ENCODE measurements around the gene ARFGAP2. TPM values are rescaled to one million over a fixed set of nuclear protein-coding genes. Genes with fewer than 3 reads are reported as not detected.
A peak's percentile ranks its signal among the peaks of the same experiment; 100 is the strongest.

ARFGAP2 gene
- polyA plus RNA-seq, 1 donor = 88.0 TPM

DNA sequence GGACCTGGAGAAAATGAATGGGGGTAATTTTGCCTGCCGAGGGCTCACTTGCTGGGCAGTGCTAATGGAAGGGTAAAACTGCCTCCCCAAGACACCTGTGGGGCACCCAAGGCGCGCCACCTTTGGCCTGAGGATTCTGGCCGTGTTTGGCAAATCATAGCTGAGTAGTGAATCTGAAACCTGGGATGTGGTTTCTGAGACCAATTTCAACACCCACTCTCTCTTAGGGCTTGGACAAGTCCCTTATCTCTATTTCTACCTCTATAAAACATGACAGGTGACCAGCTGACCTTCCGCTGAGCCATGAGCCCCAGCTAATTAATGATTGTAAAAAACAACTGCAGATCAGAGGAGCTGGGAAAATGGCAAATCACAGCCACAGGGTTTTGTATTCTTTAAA, 11.0 kb upstream of the ARFGAP2 start:
- no peak for DNase-seq (ENCODE audit: low read depth)

DNA sequence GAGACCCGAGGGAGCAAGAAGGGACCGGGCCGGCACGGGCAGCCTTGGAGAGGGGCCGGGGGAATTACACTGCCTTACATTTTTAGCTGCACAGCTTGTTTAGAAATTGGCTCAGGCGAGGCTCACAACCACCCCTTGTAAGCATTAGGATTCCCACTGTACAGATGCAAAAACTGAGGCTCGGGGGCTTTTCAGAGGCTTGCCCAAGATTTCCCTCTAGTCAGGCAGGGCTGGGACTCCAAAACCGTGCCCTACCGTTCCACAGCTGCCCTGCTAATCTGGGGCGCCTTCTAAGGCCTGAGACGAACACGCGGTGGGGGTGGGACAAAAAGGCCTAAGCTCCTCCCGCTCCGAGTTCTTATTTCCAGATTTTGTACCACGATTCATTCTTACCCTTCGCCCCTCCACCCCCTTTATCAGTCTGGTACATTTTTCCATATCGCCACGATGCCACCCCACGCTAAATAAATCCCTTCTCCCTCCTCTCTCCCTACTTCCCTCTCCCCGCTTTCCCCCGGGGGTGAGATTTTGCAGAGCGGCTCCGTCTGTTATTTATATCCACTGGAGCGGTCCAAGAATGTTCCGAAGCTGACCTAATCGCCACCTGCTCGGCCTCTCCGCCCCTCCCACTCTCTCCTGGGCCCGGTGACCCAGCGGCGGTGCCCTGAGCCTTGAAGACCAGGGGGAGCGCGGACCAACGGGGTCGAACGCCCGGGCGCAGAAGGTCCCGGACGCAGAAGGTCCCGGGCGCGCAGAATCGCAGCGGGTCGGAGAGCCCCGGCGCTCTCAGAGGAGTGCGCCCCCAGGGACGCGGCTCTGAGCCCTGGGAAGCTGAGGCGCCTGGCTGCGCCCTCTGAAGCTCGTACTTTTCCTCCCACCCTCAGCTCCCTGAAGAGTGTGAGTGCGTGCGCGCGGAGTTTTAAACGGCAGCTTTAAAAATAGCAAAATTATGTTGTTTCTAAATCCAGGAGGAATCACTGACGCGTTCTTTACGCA, 10.3 kb upstream of the ARFGAP2 start:
- peak; percentile 56 for DNase-seq (ENCODE audit: low read depth)

DNA sequence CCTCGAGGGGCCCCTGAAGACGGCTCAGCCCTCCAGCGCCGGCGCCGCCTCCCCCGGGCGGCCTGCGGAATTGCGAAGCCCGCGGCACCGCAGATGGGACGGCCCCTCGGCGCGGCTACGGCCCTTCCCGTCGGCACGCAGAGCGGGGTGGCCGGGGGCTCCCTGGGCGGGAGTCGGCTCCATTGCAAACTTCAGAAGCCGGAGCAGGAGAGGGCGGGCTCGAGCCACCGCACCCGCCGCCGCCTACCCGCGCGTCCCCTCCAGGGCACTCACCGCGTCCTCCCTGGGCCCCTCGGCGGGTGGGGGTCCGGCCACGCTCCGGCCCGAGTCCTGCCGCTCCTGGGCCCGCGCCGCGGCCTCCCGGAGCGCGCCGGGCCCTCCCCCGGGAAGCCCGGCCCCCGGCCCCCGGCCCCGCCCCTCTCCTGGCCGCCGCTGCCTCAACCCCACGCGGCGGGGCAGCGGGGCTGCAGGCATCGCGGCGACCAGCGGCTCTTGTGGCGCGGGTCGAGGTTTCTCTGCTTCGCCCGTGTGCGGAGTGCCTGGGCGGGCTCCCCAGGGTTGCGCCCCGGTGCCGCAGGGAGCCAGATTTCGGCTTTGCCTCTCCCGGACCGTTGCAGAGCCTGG, 9.5 kb upstream of the ARFGAP2 start, which contains the start of gene PACSIN3:
TSS of gene PACSIN3 (minus strand) at position 359 of the 624 bp plus-strand sequence. CDS start 3,707 bp downstream, outside the sequence.
- no peak for DNase-seq (ENCODE audit: low read depth)

DNA sequence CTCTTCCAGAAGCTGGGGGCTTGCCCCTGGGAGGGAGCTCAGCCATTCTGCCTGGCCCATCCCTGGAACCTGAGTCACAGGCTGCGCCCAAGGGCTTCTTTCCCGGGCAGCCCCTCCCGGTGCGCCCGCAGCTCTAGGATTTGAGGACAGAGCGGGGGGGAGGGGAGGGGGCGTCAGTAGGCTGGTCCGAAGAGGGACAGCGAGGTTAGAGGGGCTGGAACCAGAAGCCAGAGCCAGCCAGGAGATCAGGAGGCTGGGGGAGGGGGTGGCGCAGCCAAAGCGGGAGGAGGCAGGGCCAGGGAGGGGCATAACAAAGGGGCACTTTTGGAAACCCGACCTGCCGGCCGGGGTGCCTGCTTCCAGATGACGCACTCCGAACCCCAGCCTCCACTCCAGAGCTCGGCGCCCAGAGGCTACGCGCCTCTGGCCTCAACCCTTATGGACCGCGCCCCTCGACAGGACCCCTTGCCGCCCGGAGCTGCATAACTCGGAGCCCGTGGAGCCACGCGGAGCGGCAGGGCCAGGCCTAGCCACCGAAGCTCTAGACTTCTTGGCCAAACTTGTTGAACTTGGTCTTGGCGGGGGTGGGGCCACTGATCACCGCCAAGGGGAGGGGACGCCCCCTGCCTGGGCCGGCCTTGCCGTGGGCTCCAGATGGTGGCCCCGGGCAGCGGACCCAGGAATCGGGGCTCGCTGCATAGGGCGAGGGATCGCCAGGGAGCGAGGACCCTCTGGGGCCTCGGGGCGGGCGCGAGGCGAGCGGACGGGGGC, 8.8 kb upstream of the ARFGAP2 start:
- no peak for DNase-seq (ENCODE audit: low read depth)

DNA sequence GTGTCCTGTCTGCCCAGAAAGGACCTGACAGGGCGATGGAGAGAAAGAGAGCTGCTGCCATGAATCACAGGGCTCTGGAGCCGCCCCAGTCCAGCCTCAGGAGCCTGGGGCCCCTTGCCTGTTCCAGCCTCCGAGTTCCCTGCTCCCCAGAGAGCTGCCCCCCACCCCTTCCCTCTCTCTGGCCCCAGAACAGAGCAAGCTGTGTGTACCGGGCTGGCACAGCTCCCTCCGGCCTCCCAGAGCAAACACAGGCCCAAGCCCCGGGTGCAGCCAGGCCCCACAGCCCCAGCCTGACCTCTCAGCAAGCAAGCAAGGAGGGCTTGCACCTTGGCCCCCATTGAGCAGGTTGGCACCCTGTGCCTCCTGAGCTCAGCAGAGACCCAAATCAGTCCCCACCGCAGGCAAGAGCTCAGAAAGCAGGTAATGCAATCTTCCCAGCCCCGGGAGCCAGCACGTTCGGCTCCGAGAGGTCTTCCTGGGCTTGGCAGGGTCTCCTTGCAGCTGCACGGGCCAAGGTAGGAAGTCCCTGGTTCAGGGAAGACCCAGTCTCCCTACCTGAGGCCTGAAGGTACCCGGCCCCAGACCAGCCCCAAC, 8.1 kb upstream of the ARFGAP2 start:
- DNase-seq (ENCODE audit: low read depth) = no peak

DNA sequence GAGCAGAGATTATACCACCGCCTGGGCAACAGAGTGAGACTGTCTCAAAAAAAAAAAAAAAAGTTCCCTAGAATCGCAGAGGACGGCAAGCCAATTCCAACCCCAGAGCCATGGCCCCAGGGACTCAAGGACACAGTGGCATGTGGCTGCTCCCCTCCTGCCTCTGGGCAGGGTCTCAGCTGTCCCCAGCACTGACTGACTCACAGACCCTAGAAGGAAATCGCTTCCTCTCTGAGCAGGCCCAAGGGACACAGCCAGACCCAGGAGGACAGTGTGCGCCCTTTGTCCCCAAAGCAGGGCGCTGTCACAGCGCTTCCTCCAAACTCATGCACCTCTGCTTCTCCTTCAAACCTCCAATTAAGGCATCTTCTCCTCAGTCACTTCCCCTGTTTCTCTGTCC, 7.3 kb upstream of the ARFGAP2 start:
- no peak for DNase-seq (ENCODE audit: low read depth)

DNA sequence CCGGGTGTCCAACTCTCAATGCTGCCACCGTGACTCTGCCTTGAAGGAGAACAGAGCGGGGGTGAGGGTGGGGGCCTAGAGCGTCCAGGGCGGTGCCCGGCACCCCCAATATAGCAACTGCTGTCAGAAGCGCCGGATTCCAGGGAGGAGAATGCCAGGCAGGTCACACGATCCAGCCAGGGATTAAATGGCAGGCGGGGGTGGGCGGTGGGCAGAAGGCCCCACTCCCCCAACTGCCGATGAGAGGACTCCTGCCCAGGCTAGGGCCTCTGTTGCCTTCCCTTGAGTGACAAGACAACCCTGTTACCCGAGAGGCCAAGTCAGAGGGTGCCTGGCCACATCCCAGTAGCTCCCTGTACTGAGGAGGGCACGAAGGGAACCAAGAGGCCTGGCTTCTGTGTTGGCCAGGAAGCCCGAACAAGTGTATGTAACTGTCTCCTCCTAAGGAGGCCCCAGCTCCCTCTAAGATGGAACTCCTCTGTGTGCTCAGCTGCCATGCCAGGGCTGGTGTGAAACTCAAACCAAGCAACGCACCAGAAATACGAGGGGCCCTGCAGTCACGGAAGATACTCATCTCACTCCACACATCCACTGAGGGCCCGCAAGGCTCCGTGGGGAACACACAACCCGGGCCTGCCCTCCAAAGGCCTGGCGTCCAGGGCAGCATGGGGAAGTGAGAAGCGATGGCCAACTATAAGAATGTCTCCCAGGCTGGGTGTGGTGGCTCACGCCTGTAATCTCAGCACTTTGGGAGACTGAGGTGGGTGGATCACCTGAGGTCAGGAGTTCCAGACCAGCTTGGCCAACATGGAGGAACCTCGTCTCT, 6.6 kb upstream of the ARFGAP2 start:
- DNase-seq (ENCODE audit: low read depth) = no peak

DNA sequence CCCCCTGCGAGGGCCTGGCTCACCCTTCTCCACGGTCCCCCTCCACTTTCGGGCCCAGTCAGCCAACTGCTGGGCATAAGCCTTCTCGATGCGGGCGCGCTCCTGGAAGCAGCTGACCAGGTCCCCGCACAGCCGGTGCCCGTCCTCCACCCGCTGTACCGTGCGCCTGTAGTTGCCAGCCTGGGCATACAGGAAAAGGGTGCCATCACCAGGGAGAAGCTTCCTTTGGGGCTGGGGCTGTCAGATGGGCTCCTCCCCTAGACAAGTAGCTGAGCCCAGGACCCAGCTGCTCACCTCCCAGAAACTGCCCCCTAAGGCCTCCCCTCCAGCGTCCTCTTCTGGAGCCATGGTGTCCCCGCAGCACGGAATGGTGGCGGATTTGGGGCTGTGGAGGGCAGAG, 5.7 kb upstream of the ARFGAP2 start:
- no peak for DNase-seq (ENCODE audit: low read depth)

DNA sequence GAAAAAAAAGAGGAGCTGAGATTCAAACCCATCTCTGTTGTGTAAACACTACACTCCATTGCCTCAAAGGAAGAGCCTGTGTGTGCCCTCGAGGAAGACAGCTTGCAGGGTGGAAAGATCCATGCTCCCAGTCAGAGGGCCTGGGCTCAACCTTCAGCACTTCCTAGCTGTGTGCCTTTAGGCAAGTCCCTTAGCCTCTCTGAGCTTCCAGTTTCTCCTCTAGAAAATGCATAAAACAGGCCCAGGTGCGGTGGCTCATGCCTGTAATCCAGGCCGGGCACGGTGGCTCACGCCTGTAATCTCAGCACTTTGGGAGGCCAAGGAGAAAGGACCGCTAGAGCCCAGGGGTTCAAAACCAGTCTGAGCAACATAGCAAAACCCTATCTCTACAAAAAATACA, 4.6 kb upstream of the ARFGAP2 start:
- no peak for DNase-seq (ENCODE audit: low read depth)

DNA sequence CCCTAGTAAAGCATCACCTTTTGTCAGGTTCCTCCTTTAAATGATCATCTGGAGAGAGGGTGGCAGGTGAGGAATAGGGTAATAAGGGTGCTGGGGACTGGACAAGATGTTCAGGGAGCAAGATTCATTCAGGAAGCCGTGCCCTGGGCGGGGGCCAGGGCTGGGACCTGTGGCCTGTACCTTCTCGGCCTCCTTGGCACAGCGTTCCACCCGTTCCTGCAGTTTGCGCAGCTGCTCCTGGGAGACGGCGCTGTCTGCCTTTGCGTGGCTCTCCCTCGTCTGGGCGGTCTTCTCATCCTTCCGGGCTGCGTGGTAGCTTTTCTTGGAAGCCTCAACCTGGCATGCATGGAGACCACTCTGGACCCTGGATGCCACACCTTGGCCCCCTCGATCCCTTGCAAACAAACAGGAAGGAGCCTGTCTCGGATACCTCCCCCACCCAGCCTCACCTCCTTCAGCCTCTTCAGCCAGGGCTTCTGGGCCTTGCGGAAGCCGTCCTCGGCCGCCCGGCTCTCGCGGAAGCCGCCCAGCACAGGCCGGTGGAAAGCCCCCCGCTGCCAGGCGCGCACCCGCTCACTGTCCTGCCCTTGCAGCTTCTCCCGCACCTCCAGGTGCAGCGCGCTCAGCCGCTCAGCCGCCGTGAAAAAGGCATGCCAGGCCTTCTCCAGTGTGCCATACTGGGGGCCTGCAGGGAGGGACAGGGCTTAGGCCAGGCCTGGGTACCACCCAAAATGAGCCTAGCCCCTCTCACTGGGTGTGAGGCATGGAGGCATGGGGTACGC, 3.5 kb upstream of the ARFGAP2 start:
- no peak for DNase-seq (ENCODE audit: low read depth)

DNA sequence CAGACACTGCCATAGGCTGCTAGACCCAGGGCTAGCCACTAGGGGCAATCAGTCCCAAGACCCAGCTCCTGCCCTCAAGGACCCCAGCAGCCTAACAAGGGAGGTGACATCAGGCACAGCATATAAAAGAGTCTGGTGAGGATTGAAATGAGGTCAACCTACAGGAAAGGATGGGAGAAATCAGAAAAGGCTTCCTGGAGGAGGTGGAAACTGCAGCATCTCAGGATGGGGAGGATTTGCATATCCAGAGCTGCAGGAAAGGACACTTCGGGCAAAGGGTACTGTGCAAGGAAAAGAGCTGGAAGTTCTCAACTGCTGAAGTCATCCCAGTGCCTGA, 2.9 kb upstream of the ARFGAP2 start:
- DNase-seq (ENCODE audit: low read depth) = no peak

DNA sequence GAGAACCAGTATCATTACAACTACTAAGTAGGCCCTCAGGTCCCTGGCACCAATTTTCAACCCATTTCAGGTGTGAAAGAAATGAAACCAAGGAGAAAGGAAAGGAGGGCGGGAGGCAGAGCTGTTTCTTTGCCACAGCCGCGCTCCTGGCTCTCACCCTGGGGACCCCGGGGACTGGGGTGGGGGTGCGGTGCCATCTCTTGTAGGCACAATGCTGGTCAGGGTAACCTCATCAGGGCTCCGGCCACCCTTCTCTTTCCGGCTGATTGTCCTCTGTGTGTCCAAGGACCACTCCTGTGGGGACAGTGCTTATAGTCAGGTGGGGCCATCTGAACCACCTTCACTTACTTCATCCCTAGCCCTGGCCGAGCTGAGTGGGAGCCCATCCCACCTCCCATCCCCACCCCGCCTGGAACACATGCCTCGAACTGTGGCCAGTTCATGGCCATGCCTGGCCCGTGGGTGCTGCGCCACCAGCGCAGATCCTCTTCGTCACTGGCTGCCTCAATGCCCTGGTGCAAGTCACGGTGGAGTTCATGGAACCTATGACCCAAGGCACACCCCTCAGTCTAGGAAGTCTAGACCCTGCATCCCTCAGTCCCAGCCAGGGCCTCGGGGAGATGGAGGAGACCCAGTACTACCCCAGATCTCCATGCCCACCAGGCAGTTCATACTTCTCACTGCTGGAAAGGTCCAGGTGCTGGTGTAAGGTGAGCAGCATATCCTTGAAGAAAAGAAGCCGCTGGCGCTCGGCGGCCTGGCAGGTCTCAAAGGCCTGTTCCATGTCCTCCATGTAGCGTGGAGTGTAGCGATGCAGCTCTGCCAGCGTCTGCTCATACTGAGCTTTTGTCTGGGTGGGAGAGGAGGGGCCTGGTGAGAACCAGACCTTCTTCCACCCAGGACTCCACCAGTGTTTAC, 2.3 kb upstream of the ARFGAP2 start:
- DNase-seq (ENCODE audit: low read depth) = no peak

DNA sequence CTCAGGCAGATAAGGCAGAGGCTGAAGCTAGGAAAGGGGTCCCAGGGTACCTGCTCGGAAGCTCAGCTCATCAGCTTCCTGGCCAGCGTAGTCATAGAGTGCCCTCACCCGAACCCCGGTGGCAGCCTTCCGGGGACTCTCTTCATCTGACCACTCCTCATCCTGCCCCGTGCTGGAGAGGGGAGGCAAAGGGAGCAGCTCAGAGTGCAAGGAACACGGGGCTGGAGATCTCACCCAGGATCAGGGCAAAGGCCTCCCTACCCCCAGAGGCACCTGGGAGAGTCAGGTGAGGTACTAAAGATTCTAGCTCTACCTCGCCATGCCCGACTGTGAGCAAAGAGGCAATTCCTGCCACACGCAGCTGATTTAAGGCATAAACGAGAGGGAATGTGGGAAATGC, 1.6 kb upstream of the ARFGAP2 start:
- no peak for DNase-seq (ENCODE audit: low read depth)

DNA sequence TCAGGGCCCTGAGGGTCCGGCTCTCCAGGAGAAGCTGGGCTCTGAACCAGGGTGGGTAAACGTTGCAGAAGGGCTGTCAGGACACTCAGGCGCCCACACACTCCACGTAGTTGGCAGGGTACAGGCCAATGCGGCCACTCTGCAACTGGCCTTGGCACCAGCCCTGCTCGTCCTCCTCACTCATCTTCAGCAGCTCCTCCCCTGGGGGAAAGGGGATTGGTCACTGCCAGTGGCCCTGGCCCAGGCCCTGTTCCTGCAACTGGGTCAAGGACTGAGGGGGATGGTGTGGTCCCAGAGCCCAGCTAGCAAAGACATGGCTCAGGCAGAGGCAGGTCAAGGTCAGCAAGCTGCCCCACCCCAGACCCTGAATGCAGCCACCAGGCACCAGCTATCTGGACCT, 1.2 kb upstream of the ARFGAP2 start:
- no peak for DNase-seq (ENCODE audit: low read depth)

DNA sequence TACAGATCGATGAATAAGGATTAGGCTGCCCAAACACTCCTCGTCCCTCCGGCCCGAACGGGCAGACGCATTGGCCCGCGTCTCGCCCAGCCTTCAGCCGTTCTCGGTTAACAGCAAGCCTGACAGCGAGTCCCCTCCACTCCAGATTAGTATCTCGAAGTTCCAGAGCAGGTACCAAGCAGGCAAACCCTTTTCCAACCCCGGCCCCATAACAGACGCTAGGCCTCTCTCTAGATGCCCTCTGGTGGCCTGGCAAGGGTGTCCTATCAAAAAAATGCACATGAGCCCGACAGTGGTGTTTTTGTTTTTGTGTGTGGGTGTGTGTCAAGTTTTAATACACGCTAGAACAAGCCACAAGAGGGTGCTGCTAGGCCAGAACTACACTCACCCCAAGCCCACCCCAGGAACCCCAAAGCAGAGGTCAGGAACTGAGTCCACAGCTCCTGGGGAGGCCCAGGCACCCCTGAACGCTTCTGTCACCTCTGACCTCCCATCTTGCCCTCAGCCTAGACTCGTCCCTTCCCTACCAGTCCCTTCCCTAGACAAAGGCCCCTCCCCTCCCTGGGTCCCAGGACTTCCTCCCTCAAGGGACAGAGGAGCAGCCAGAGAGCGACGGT, 658 bp upstream of the ARFGAP2 start:
- no peak for DNase-seq (ENCODE audit: low read depth)

DNA sequence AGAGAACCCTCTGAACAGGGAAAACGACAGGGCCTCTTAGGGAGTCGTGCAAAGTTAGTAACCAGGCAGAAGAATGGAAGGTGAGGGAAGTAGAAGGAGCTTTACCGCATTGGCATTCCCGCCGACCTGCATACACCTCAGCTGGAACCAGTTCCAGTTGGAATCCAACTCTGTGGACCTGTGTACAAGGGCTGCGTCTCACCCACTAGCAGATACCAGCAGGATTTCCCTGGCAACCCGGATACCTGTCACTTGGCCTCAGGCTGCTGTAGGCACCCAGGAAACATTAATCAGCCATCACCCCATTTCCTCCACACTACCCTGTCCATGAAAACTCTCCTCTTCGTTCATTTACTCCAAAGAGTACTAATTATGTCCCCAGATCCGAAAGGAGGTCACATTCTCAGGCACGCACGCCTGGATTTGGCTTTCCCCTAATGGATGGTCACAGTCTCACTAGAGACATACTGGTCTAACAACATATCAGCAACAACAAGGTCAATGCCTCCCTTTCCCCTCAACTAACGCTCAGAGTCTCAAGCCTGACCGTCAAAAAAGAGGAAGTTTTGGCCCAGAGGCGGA, 842 bp downstream of the ARFGAP2 start:
- DNase-seq (ENCODE audit: low read depth) = no peak

DNA sequence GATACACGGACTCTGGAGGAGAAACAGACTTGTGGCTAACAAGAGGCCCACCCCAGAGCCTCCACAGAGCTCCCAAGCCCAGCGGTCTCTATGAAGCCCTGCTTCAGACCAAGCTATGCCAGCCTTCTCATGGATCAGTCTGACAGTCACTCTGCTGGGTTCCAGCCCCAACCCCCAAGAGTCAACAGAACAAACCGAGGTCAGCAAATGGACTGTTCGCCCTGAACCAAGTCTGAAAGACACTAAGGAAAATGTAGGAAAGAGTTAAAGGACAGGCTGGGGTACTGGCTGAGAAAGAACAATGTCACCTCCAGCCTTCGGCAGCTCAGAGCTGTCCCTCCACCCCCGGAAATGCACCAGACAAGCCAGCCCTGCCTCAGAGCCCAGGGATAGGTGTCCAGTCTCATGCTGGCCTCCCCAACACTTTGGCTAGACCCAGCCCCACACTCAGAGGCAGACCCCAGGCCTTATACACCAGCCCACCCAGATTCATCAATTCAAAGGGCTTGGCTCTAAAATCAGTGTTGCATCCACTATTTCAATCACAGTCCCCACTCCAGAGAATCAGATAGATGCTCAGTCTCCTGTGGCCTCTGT, 3.8 kb downstream of the ARFGAP2 start:
- no peak for DNase-seq (ENCODE audit: low read depth)

DNA sequence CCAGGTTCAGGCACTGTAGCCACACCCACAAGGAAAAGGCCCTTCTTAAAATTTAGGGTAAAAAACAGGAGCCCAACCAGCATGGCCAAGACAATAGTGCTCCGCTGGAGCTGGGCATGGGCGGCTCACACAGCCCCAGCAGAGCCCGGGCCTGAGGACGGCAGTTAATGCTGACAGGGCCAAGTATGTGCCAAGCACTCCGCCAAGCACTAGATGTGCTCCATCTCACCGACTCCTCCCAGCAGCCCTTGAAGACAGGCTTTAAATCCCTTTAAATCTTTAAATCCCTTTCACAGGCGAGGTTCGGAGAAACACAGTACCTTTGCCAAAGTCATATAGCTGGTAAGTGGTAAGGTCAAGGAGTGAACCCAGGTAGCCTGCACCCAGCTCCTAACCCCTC, 4.8 kb downstream of the ARFGAP2 start:
- DNase-seq (ENCODE audit: low read depth) = no peak
